Stimulated activated CD8-positive, alpha-beta memory T cell treated with anti-CD3 and anti-CD28 coated beads, Interleukin-12 subunit alpha, Interleukin-12 subunit beta, amount 100 ng/mL, for 1 hour (primary cell): ENCODE results near the gene CDC37.

Experiments
- DNase-seq: peaks from one replicate; pipeline ENCODE4 v3.0.0-alpha.2; 2020; ENCODE audit warnings: low read depth

The CDC37 gene

DNA sequence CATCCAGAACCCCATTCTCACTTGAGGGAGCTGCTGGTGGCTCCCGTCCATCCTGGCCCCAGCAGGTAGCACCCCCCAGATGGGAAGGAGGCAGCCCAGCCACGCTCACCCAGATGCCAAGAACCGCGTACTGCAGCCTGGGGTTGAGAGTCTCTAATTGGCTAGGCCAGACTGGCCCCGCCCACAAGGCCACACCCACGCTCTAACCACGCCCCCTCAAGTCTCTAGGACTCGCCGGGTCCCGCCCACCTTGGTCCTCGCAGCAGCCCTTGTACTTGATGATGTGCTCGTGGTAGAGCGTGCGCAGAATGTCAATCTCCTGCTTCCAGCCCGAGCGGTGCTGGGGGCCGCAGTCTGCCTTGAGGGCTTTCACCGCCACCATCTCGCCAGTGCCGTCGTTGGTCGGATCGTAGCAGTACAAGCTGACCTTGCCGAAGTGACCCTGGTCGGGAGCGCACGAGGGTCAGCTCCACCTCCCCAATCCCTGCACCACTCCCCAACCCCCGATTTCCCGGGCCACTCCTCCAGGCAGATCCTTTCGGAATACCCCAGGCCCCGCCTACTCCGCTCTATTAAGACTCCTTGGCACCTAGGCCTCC is 49.5 kb downstream of the CDC37 start:
- no peak for DNase-seq

DNA sequence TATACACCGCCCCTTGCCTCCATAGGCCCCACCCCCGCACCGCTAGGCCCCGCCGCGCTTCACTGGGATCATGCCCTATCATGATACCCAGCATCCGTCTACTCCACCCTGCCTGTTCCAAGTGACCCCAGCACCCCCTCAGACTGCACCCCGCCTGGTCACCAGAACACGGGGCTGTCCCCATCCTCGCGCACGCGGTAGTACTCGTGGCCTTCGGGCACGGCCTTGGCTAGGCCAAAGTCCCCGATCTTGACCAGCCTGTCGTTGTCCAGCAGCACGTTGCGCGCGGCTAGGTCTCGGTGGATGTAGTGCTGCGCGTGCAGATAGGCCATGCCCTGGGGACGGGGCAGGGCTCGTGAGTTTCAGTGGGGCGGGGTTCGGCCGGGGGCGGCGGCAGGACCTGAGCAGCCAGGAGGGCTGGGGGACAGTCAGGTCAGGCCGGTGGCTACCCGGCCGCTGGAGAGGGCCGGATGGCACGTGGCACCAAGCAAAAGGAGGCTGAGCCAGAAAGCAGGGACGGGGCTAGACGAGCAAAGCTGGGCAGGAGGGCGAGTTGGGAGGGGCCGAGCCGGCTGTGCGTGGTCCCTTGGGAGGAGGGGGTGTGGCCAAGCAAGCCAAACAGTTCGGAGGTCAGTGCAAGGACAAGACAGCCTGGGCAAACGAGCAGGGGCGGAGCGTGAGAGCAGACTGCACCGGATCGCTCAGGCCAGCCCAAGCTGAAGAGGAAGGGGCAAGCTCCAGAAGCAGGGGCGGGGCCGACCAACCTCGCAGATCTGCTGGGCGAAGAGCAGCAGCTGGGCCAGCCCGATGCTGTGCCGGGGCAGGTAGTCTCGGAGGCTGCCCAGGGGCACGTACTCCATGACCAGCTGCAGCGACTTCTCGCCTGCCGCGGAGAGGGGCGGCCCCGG is 50.3 kb downstream of the CDC37 start:
- DNase-seq = no peak

- no peak for DNase-seq
These were observed 56.8 kb downstream of the CDC37 start for GRCh38 chr19:10346509-10346908.

GRCh38 chr19:10344780-10345179 is 58.6 kb downstream of the CDC37 start:
- DNase-seq = no peak

GRCh38 chr19:10343495-10343894 is 59.8 kb downstream of the CDC37 start:
- DNase-seq = no peak
